A549 (cell line): ENCODE data around the gene ELN. TPM values are rescaled to one million over a fixed set of nuclear protein-coding genes. Genes with fewer than 3 reads are reported as not detected.

Experiments
- ATAC-seq, 2 experiments: fragments of 200-7000 bp in 1 of 2; fragments of >200 bp in 1 of 2; cut with Nextera tagmentation in 1 of 2; cut with Tn5 transposase in 1 of 2; 3 replicates each; pipeline versions ENCODE4 v1.8.0 to v1.9.1; 2018 to 2020; ENCODE audit warnings: mild to moderate bottlenecking in 1 of 2, moderate library complexity in 1 of 2
- CTCF ChIA-PET: fragments of 300-600 bp; sonication (Branson Sonifier 250); formaldehyde crosslinking; extraction: SDS; loops from one replicate; lab custom pipeline; 2021; ENCODE audit warnings: antibody characterized with exemption, inconsistent platforms; lab: Yijun Ruan, JAX
- POLR2A ChIA-PET: fragments of 350-600 bp; formaldehyde crosslinking; extraction: SDS; loops from one replicate; lab custom pipeline; 2021; ENCODE audit warnings: antibody characterized with exemption, inconsistent platforms; lab: Yijun Ruan, JAX
- DNase-seq, 2 experiments: peaks; one replicate each; pipeline versions ENCODE4 v3.0.0 to v3.0.0-alpha.2; 2011 to 2016; ENCODE audit warnings: low read depth in 1 of 2, low spot score in 1 of 2
- FAIRE-seq: peaks from 2 replicates; lab custom pipeline; 2011; peaks lifted over from hg19 to GRCh38; lab: Jason Lieb, UNC
- H3K27ac ChIP-seq, 2 experiments: fragments of >200 bp; sonication (Bioruptor Twin); formaldehyde crosslinking; 3 replicates each; pipeline ENCODE4 v1.5.1; 2016 to 2017
- H3K4me1 ChIP-seq: fragments of >200 bp; sonication (Bioruptor Twin); formaldehyde crosslinking; 3 replicates; pipeline ENCODE4 v1.6.1; 2016
- H3K4me2 ChIP-seq: fragments of >200 bp; sonication (Bioruptor Twin); formaldehyde crosslinking; 3 replicates; pipeline ENCODE4 v1.6.1; 2016
- H3K4me3 ChIP-seq: fragments of >200 bp; sonication (Bioruptor Twin); formaldehyde crosslinking; 3 replicates; pipeline ENCODE4 v1.5.1; 2016
- H3K9me3 ChIP-seq: fragments of >200 bp; sonication (Bioruptor Twin); formaldehyde crosslinking; 3 replicates; pipeline ENCODE4 v1.6.1; 2016
- CHD4 ChIP-seq: fragments of 200-600 bp; sonication (generic); IDR thresholded peaks from 2 replicates; pipeline ENCODE4 v1.6.1; 2016; ENCODE audit warnings: antibody characterized with exemption, mild to moderate bottlenecking, borderline replicate concordance
- HDAC2 ChIP-seq: fragments of 200-600 bp; sonication (generic); IDR thresholded peaks from 2 replicates; pipeline ENCODE4 v1.6.1; 2016
- HEYL ChIP-seq: fragments of 250-450 bp; sonication (Bioruptor Pico); IDR thresholded peaks from 2 replicates; pipeline ENCODE4 v1.8.0; 2021; ENCODE audit warnings: mild to moderate bottlenecking, moderate library complexity
- HOXA7 ChIP-seq: fragments of 250-450 bp; sonication (Bioruptor Pico); IDR thresholded peaks from 2 replicates; pipeline ENCODE4 v1.5.0; 2020; ENCODE audit warnings: mild to moderate bottlenecking, moderate library complexity
- JUN ChIP-seq, 2 experiments: fragments of >200 bp; sonication (Bioruptor Twin); formaldehyde crosslinking; IDR thresholded peaks; 2 replicates in 1 of 2; 3 replicates in 1 of 2; pipeline ENCODE4 v1.6.1; 2016 to 2017
- MAFK ChIP-seq: fragments of 450-650 bp; IDR thresholded peaks from 2 replicates; pipeline ENCODE4 v1.6.1; 2014; ENCODE audit not compliant: partially characterized antibody
- POLR2AphosphoS2 ChIP-seq: conservative IDR thresholded peaks from 2 replicates; pipeline ENCODE4 v1.6.1; 2012; ENCODE audit warnings: low read length, improper control_type of control experiment, inconsistent platforms
- RAD21 ChIP-seq, 2 experiments: fragments of >200 bp in 1 of 2; sonication (Bioruptor Twin) in 1 of 2; formaldehyde crosslinking in 1 of 2; IDR thresholded peaks in 1 of 2; conservative IDR thresholded peaks in 1 of 2; 2 replicates in 1 of 2; 3 replicates in 1 of 2; pipeline ENCODE4 v1.6.1; 2012 to 2018; ENCODE audit warnings: inconsistent platforms in 1 of 2
- RARB ChIP-seq: fragments of 250-450 bp; sonication (Bioruptor Pico); IDR thresholded peaks from 2 replicates; pipeline ENCODE4 v1.8.0; 2021; ENCODE audit warnings: mild to moderate bottlenecking, moderate library complexity
- SREBF2 ChIP-seq: fragments of 450-650 bp; IDR thresholded peaks from 2 replicates; pipeline ENCODE4 v1.6.1; 2014; ENCODE audit warnings: mild to moderate bottlenecking, moderate library complexity
- TFCP2L1 ChIP-seq: fragments of 250-450 bp; sonication (Bioruptor Pico); IDR thresholded peaks from 2 replicates; pipeline ENCODE4 v1.5.0; 2021; ENCODE audit warnings: mild to moderate bottlenecking
- ZFP36 ChIP-seq: fragments of 450-650 bp; IDR thresholded peaks from 2 replicates; pipeline ENCODE4 v1.6.1; 2014; ENCODE audit warnings: borderline replicate concordance; ENCODE audit not compliant: partially characterized antibody
- ZNF302 ChIP-seq: fragments of 250-450 bp; sonication (Bioruptor Pico); IDR thresholded peaks from 2 replicates; pipeline ENCODE4 v1.9.0; 2021; ENCODE audit warnings: inconsistent platforms, mild to moderate bottlenecking, moderate library complexity
- ZSCAN20 ChIP-seq: fragments of 250-450 bp; sonication (Bioruptor Pico); IDR thresholded peaks from 2 replicates; pipeline ENCODE4 v1.8.0; 2022; ENCODE audit warnings: mild to moderate bottlenecking, moderate library complexity
- WGBS: methylation state at CpG from one replicate; pipeline ENCODE4 v1.1.6; 2017; ENCODE audit errors: missing lambda C conversion rate; 5-methylcytosine and 5-hydroxymethylcytosine counted together
- polyA plus RNA-seq, 4 experiments: library from polyadenylated mRNA; depleted of rRNA in 3 of 4; stranded (reverse); fragments of >200 nt; fragmentation: RNase III in 1 of 4; extraction: RNeasy Plus Mini Kit Qiagen cat#74134 plus additional on column Dnase treatment in 1 of 4; gene quantifications; 2 replicates in 3 of 4; 3 replicates in 1 of 4; pipeline ENCODE4 v1.2.3, GENCODE V29; 2011 to 2017
- TF ChIP-seq, protein P1 (sequence below): IDR thresholded peaks from 2 replicates; pipeline ENCODE4 v1.6.1; 2012
- TF ChIP-seq, protein P2 (sequence below): fragments of >200 bp; sonication (Bioruptor Twin); formaldehyde crosslinking; IDR thresholded peaks from 3 replicates; pipeline ENCODE4 v1.5.1; 2016
- TF ChIP-seq, protein P3 (sequence below): fragments of 200-600 bp; sonication (generic); IDR thresholded peaks from 2 replicates; pipeline ENCODE4 v1.6.1; 2016; ENCODE audit warnings: antibody characterized with exemption, mild to moderate bottlenecking, moderate library complexity

The ELN gene
- polyA plus RNA-seq, 2 of the 4 experiments (the other 2 are of a cell fraction), result 0.09 to 0.16 TPM

DNA sequence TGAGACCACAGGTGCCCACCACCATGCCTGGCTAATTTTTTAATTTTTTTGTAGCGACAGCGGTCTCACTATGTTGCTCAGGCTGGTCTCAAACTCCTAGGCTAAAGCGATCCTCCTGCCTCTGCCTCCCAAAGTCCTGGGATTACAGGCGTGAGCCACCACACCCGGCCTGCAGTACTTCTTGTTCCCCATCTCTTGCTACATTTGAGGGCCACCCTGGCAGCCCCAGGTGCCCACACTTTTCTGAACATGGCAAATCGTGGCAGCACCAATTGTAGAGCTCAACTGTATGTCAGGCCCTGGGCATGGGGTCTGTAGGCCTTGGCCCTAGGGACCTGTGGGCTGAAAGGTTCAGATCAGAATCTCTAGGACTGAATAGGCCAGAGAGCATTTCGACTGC, 30.5 kb downstream of the ELN start:
- FAIRE-seq (no peak), ATAC-seq (no peak), DNase-seq (no peak)
- H3K4me2 ChIP-seq, result no peak overlapping the region
- WGBS, result 78% methylated on average over 7 of the region's 7 CpGs
- ChIA-PET POLR2A (no interaction called here), CTCF (interaction anchor here (0.6 to 2.9 kb wide), 10 partner anchors 10 to 397 kb away, joined by 3 to 24 read pairs (median 4); no protein-coding TSS in a partner anchor)
- H3K27ac ChIP-seq, result no peak overlapping the region
- H3K4me3 ChIP-seq, result no peak overlapping the region
- H3K4me1 ChIP-seq, result peaks cover 25% of the 10 kb centered on the region
- TF ChIP-seq CHD4 (no peak), ZSCAN20 (CRISPR knock-in tag) (no peak), HEYL (CRISPR knock-in tag) (no peak), MAFK (no peak), RARB (CRISPR knock-in tag) (no peak), JUN (IDR thresholded peaks at IDR 0.05) (no peak), HDAC2 (no peak), SREBF2 (no peak), POLR2AphosphoS2 (no peak), HOXA7 (CRISPR knock-in tag) (no peak), ZNF302 (no peak), ZFP36 (no peak)
- TF ChIP-seq, protein P1, sequence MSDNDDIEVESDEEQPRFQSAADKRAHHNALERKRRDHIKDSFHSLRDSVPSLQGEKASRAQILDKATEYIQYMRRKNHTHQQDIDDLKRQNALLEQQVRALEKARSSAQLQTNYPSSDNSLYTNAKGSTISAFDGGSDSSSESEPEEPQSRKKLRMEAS, result no peak
- no peaks in the 10 kb centered on the region for H3K9me3 ChIP-seq

GRCh38 chr7:74059037-74059436, 31.1 kb downstream of the ELN start:
- ATAC-seq (no peak), FAIRE-seq (no peak), DNase-seq (no peak)
- Histone ChIP-seq H3K27ac (peak overlapping the region in 1 of 2 experiments; percentile 57; a peak in 2 of 6 replicates), H3K9me3 (no peaks in the 10 kb centered on the region), H3K4me3 (no peak overlapping the region), H3K4me1 (peaks cover 25% of the 10 kb centered on the region)
- POLR2A ChIA-PET, result no interaction called here
- CTCF ChIA-PET, result interaction anchor here (0.5 to 2.9 kb wide), 14 partner anchors 10 to 397 kb away, joined by 3 to 24 read pairs (median 4); no protein-coding TSS in a partner anchor
- WGBS, result 67% methylated on average over 2 of the region's 2 CpGs
- TF ChIP-seq, protein P2, sequence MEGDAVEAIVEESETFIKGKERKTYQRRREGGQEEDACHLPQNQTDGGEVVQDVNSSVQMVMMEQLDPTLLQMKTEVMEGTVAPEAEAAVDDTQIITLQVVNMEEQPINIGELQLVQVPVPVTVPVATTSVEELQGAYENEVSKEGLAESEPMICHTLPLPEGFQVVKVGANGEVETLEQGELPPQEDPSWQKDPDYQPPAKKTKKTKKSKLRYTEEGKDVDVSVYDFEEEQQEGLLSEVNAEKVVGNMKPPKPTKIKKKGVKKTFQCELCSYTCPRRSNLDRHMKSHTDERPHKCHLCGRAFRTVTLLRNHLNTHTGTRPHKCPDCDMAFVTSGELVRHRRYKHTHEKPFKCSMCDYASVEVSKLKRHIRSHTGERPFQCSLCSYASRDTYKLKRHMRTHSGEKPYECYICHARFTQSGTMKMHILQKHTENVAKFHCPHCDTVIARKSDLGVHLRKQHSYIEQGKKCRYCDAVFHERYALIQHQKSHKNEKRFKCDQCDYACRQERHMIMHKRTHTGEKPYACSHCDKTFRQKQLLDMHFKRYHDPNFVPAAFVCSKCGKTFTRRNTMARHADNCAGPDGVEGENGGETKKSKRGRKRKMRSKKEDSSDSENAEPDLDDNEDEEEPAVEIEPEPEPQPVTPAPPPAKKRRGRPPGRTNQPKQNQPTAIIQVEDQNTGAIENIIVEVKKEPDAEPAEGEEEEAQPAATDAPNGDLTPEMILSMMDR, result no peak
- TF ChIP-seq, protein P3, sequence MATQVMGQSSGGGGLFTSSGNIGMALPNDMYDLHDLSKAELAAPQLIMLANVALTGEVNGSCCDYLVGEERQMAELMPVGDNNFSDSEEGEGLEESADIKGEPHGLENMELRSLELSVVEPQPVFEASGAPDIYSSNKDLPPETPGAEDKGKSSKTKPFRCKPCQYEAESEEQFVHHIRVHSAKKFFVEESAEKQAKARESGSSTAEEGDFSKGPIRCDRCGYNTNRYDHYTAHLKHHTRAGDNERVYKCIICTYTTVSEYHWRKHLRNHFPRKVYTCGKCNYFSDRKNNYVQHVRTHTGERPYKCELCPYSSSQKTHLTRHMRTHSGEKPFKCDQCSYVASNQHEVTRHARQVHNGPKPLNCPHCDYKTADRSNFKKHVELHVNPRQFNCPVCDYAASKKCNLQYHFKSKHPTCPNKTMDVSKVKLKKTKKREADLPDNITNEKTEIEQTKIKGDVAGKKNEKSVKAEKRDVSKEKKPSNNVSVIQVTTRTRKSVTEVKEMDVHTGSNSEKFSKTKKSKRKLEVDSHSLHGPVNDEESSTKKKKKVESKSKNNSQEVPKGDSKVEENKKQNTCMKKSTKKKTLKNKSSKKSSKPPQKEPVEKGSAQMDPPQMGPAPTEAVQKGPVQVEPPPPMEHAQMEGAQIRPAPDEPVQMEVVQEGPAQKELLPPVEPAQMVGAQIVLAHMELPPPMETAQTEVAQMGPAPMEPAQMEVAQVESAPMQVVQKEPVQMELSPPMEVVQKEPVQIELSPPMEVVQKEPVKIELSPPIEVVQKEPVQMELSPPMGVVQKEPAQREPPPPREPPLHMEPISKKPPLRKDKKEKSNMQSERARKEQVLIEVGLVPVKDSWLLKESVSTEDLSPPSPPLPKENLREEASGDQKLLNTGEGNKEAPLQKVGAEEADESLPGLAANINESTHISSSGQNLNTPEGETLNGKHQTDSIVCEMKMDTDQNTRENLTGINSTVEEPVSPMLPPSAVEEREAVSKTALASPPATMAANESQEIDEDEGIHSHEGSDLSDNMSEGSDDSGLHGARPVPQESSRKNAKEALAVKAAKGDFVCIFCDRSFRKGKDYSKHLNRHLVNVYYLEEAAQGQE, result no peak
- TF ChIP-seq TFCP2L1 (CRISPR knock-in tag) (no peak), RAD21 (conservative IDR thresholded peaks at IDR 0.05 in 1 of 2, IDR thresholded peaks at IDR 0.05 in 1 of 2) (no peak)
- TF ChIP-seq, all 56 proteins: peak for 0
- no peak overlapping the region for H3K4me2 ChIP-seq
